Measurements from ENCODE around the gene ZNF496. TPM values are rescaled to one million over a fixed set of nuclear protein-coding genes. Genes with fewer than 3 reads are reported as not detected.

ZNF496 gene
- total RNA-seq, 2 donors from 2014 or later: 63.5 to 65.6 TPM

DNA sequence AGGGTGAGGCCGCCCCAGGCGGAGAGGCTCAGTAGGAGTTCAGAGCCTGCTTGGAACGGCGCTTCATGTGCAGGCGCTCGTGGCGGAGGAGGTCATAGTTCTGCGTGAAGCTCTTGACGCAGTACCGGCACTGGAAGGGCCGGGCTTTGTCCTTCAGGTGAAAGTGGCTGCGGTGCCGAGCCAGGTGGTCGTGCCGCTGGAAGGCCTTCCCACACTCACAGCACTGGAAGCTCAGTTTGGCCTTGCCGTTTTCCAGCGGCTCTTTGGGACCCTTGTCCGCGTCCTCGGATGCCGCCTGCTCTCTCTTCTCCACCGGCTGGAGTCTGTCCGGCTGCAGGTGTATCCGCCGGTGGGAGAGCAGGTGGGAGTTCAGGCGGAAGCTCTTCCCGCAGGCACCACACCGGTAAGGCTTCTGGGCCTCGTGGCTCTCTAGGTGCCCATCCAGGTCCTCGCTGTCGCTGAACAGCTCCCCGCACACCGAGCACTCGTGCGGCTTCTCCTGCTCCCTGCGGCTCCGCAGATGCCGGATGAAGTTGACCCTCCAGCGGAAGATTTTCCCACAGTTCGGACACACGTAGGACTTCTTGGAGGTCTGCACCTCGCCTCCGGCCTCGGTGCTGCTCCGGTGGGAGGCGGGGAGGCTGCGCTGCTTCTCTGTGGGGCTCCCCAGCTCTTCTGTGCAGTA lies 31.0 kb downstream of the ZNF496 start:
- 96 to 97% methylated on average over 38 to 47 of the region's 47 CpGs for WGBS, 2 experiments (ENCODE audit: insufficient coverage in 1 of 2, insufficient read length in 1 of 2)
- no peak overlapping the region for H3K9ac ChIP-seq (ENCODE audit: extremely low read depth, low read length, poor library complexity, severe bottlenecking)
- peaks cover 31% of the 10 kb centered on the region for H3K4me1 Mint-ChIP-seq
- H3K27me3 ChIP-seq (ENCODE audit: control insufficient read depth, insufficient read depth, low read length, poor library complexity, severe bottlenecking): no peaks in the 10 kb centered on the region
- peaks cover 22% of the 10 kb centered on the region for H3K9me3 Mint-ChIP-seq
- no peaks in the 10 kb centered on the region for H3K9me3 ChIP-seq (ENCODE audit: control insufficient read depth, low read length)
- no peak overlapping the region for H3K27ac ChIP-seq (ENCODE audit: low read depth, low read length)
- H3K36me3 Mint-ChIP-seq (ENCODE audit: low read depth): peaks cover 71% of the 10 kb centered on the region
- H3K4me1 ChIP-seq (ENCODE audit: control insufficient read depth, insufficient read depth, low read length): peaks cover 14% of the 10 kb centered on the region
- no peaks in the 10 kb centered on the region for H3K27me3 Mint-ChIP-seq (ENCODE audit: insufficient read depth)
- no peak overlapping the region for H3K4me3 Mint-ChIP-seq
- TF ChIP-seq, protein P1, sequence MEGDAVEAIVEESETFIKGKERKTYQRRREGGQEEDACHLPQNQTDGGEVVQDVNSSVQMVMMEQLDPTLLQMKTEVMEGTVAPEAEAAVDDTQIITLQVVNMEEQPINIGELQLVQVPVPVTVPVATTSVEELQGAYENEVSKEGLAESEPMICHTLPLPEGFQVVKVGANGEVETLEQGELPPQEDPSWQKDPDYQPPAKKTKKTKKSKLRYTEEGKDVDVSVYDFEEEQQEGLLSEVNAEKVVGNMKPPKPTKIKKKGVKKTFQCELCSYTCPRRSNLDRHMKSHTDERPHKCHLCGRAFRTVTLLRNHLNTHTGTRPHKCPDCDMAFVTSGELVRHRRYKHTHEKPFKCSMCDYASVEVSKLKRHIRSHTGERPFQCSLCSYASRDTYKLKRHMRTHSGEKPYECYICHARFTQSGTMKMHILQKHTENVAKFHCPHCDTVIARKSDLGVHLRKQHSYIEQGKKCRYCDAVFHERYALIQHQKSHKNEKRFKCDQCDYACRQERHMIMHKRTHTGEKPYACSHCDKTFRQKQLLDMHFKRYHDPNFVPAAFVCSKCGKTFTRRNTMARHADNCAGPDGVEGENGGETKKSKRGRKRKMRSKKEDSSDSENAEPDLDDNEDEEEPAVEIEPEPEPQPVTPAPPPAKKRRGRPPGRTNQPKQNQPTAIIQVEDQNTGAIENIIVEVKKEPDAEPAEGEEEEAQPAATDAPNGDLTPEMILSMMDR (conservative IDR thresholded peaks at IDR 0.05): no peak
- peaks cover 78% of the 10 kb centered on the region for H3K36me3 ChIP-seq (ENCODE audit: control insufficient read depth, insufficient read depth, low read length)
- no peak for DNase-seq
- no peak overlapping the region for H3K4me3 ChIP-seq (ENCODE audit: low read length)
- no peak overlapping the region for H3K27ac Mint-ChIP-seq

DNA sequence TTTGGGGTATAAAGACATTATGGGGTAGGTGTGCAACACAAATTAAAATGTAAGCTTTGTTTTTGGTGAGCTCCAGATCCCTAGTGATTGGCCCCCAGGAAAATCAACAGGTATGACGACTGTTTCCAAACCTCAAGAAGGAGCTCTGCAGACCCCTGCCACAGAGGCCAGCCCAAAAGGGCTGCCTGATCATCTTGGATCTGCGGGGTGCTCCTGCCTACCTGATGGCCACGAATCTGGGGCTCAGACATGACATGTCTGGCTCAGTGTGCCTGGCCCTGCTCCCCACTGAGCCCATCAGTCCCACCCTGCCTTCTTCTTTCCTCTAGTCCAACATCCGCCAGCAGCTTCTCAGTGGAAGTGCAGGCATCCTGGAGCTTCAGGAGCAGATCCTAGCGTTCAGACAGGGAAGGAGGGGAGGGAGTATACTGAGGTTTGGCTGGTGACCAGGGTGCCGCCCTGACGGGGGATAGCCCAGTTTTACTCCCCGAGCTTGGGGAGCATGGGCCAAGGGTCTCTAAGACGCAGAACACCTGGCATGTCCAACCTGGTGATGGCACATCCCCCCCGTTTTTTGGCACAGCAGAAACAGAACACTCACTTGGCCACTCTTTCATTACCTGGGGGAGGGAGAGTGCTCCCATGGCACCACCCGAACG lies 31.8 kb downstream of the ZNF496 start:
- WGBS, 2 experiments (ENCODE audit: insufficient coverage in 1 of 2, insufficient read length in 1 of 2): 95 to 97% methylated on average over 6 to 12 of the region's 12 CpGs
- DNase-seq: no peak
- Mint-ChIP-seq H3K27ac (no peak overlapping the region), H3K4me1 (peaks cover 38% of the 10 kb centered on the region), H3K27me3 (ENCODE audit: insufficient read depth) (no peaks in the 10 kb centered on the region), H3K4me3 (no peak overlapping the region), H3K9me3 (peaks cover 22% of the 10 kb centered on the region), H3K36me3 (ENCODE audit: low read depth) (peaks cover 66% of the 10 kb centered on the region)
- Histone ChIP-seq H3K9me3 (ENCODE audit: control insufficient read depth, low read length) (no peaks in the 10 kb centered on the region), H3K27me3 (ENCODE audit: control insufficient read depth, insufficient read depth, low read length, poor library complexity, severe bottlenecking) (no peaks in the 10 kb centered on the region), H3K4me3 (ENCODE audit: low read length) (no peak overlapping the region), H3K4me1 (ENCODE audit: control insufficient read depth, insufficient read depth, low read length) (peaks cover 16% of the 10 kb centered on the region), H3K36me3 (ENCODE audit: control insufficient read depth, insufficient read depth, low read length) (peaks cover 70% of the 10 kb centered on the region), H3K9ac (ENCODE audit: extremely low read depth, low read length, poor library complexity, severe bottlenecking) (no peak overlapping the region), H3K27ac (ENCODE audit: low read depth, low read length) (no peak overlapping the region)
- TF ChIP-seq, protein P1 (conservative IDR thresholded peaks at IDR 0.05): no peak

DNA sequence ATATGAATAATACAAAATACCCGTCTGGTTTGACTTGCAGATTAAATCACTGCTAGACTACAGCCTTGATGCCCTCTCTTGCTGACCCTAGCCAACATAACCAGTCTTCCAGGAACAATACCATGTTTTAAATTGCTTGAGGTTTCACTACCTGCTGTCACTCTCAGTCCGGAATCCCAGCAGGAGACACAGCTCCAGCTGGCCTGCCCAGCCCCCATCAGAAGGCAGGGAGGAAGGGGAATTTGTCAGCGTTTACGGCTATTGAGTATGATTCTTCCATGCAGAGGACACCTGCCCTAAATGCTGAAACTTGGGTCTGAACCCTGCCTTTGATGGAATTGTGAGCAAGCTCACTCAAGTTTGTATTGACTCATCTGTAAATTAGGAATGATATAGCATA lies 33.0 kb downstream of the ZNF496 start:
- Mint-ChIP-seq H3K27me3 (ENCODE audit: insufficient read depth) (no peaks in the 10 kb centered on the region), H3K27ac (no peak overlapping the region), H3K4me3 (no peak overlapping the region), H3K9me3 (peaks cover 22% of the 10 kb centered on the region), H3K36me3 (ENCODE audit: low read depth) (peaks cover 56% of the 10 kb centered on the region), H3K4me1 (peaks cover 50% of the 10 kb centered on the region)
- Histone ChIP-seq H3K27ac (ENCODE audit: low read depth, low read length) (no peak overlapping the region), H3K9ac (ENCODE audit: extremely low read depth, low read length, poor library complexity, severe bottlenecking) (no peak overlapping the region), H3K4me1 (ENCODE audit: control insufficient read depth, insufficient read depth, low read length) (peaks cover 27% of the 10 kb centered on the region), H3K27me3 (ENCODE audit: control insufficient read depth, insufficient read depth, low read length, poor library complexity, severe bottlenecking) (no peaks in the 10 kb centered on the region), H3K4me3 (ENCODE audit: low read length) (no peak overlapping the region), H3K36me3 (ENCODE audit: control insufficient read depth, insufficient read depth, low read length) (peaks cover 58% of the 10 kb centered on the region), H3K9me3 (ENCODE audit: control insufficient read depth, low read length) (no peaks in the 10 kb centered on the region)
- TF ChIP-seq, protein P1 (conservative IDR thresholded peaks at IDR 0.05): no peak
- WGBS, 2 experiments (ENCODE audit: insufficient coverage in 1 of 2, insufficient read length in 1 of 2): 46 to 64% methylated on average over 3 to 4 of the region's 4 CpGs
- DNase-seq: no peak

All from endodermal cell (in vitro differentiated cells).